ENCODE results near the gene LURAP1L. TPM values are rescaled to one million over a fixed set of nuclear protein-coding genes. Genes with fewer than 3 reads are reported as not detected.
A peak's percentile ranks its signal among the peaks of the same experiment; 100 is the strongest.

Gene LURAP1L
- polyA plus RNA-seq, 3 donors = not detected

- Histone ChIP-seq H3K27ac (ENCODE audit: low read depth in 1 of 2, low read length in 2 of 2) (no peak overlapping the region), H4K20me1 (ENCODE audit: insufficient read depth, low read length) (no peaks in the 10 kb centered on the region), H3K9ac (ENCODE audit: insufficient read depth, low read length, poor library complexity, severe bottlenecking) (peak overlapping the region; percentile 48), H3K4me3 (replicated peaks in 1 of 3; ENCODE audit: low read depth in 2 of 3, low read length in 3 of 3) (peak overlapping the region; percentile 14 to 73 (median 28)), H3K79me2 (ENCODE audit: insufficient read depth, low read length) (no peaks in the 10 kb centered on the region), H3K27me3 (ENCODE audit: control insufficient read depth in 2 of 2, insufficient read depth in 2 of 2, low read length in 2 of 2) (peaks cover 24 to 37% of the 10 kb centered on the region in 2 donors), H3K36me3 (replicated peaks in 1 of 2; ENCODE audit: control insufficient read depth in 1 of 2, insufficient read depth in 2 of 2, low read length in 2 of 2) (no peaks in the 10 kb centered on the region), H3K4me2 (replicated peaks; ENCODE audit: extremely low read depth, low read length, poor library complexity, severe bottlenecking) (peak overlapping the region; percentile 82), H3K4me1 (ENCODE audit: control insufficient read depth in 1 of 2, insufficient read depth in 2 of 2, low read length in 2 of 2) (peaks cover 12 to 16% of the 10 kb centered on the region in 2 donors), H3K9me3 (replicated peaks in 1 of 2; ENCODE audit: control insufficient read depth in 1 of 2, insufficient read depth in 1 of 2, low read length in 2 of 2) (peaks cover 0 to 8% of the 10 kb centered on the region in 2 donors), H2AFZ (ENCODE audit: insufficient read depth, low read depth, low read length, poor library complexity, severe bottlenecking) (peak overlapping the region; percentile 79)
- peaks cover 29 to 45% (median 41%) of the 10 kb centered on the region in 3 donors for H3K27me3 Mint-ChIP-seq (ENCODE audit: low read depth in 3 of 3)
- no peak overlapping the region for H3K27ac Mint-ChIP-seq
- peak overlapping the region; percentile 74 to 93 for H3K4me3 Mint-ChIP-seq
- peaks cover 17% of the 10 kb centered on the region for H3K4me1 Mint-ChIP-seq
- peaks cover 0 to 2% of the 10 kb centered on the region in 2 donors for H3K36me3 Mint-ChIP-seq
- intact Hi-C loops (cut with micrococcal nuclease) = no loop called here
- DNase-seq = no peak
- peaks cover 0 to 7% (median 3%) of the 10 kb centered on the region in 7 donors for H3K9me3 Mint-ChIP-seq
- TF ChIP-seq, protein P1, sequence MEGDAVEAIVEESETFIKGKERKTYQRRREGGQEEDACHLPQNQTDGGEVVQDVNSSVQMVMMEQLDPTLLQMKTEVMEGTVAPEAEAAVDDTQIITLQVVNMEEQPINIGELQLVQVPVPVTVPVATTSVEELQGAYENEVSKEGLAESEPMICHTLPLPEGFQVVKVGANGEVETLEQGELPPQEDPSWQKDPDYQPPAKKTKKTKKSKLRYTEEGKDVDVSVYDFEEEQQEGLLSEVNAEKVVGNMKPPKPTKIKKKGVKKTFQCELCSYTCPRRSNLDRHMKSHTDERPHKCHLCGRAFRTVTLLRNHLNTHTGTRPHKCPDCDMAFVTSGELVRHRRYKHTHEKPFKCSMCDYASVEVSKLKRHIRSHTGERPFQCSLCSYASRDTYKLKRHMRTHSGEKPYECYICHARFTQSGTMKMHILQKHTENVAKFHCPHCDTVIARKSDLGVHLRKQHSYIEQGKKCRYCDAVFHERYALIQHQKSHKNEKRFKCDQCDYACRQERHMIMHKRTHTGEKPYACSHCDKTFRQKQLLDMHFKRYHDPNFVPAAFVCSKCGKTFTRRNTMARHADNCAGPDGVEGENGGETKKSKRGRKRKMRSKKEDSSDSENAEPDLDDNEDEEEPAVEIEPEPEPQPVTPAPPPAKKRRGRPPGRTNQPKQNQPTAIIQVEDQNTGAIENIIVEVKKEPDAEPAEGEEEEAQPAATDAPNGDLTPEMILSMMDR (IDR thresholded peaks at IDR 0.05) = no peak
- WGBS (ENCODE audit: insufficient coverage) = under 1% methylated on average over 37 of the region's 50 CpGs
Measured at GRCh38 chr9:12775679-12776512, 1.1 kb downstream of the LURAP1L start.

DNA sequence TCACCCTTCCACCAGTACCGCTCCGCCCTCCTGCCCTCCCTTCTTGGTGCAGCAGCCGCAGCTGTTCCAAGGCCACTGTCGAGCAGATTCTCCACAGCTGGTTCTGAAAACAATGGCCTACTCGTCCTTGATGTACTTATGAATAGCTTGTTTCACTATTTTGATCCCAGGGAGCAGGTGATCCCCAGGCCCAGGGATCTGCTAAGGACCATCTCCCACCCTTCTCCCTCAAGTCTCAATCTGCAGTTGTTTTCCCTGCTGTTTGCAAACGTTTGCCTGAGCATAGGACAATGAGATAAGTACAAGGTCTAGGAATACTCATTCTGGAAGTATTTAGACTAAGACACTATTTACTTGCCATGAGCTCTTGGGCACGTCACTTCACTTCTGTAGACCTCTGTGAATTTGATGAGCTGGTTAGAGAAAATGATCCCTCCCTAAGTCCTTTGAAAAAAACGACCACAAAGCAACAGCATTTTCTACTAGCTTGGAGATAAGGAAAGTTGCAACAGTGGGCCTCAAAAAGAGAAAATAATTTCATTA lies 1.8 kb downstream of the LURAP1L start:
- H3K36me3 ChIP-seq (replicated peaks in 1 of 2; ENCODE audit: control insufficient read depth in 1 of 2, insufficient read depth in 2 of 2, low read length in 2 of 2) = no peaks in the 10 kb centered on the region
- no peak overlapping the region for H3K27ac ChIP-seq (ENCODE audit: low read depth in 1 of 2, low read length in 2 of 2)
- peaks cover 0 to 8% of the 10 kb centered on the region in 2 donors for H3K9me3 ChIP-seq (replicated peaks in 1 of 2; ENCODE audit: control insufficient read depth in 1 of 2, insufficient read depth in 1 of 2, low read length in 2 of 2)
- Mint-ChIP-seq H3K27me3 (ENCODE audit: low read depth in 3 of 3) (peaks cover 29 to 45% (median 41%) of the 10 kb centered on the region in 3 donors), H3K4me1 (peaks cover 17% of the 10 kb centered on the region), H3K4me3 (peak overlapping the region; percentile 74 to 93), H3K27ac (no peak overlapping the region), H3K36me3 (peaks cover 0 to 2% of the 10 kb centered on the region in 2 donors), H3K9me3 (peaks cover 0 to 7% (median 3%) of the 10 kb centered on the region in 7 donors)
- H4K20me1 ChIP-seq (ENCODE audit: insufficient read depth, low read length) = no peaks in the 10 kb centered on the region
- no peak for DNase-seq
- peak overlapping the region; percentile 82 for H3K4me2 ChIP-seq (replicated peaks; ENCODE audit: extremely low read depth, low read length, poor library complexity, severe bottlenecking)
- H3K79me2 ChIP-seq (ENCODE audit: insufficient read depth, low read length) = no peaks in the 10 kb centered on the region
- TF ChIP-seq, protein P1 (IDR thresholded peaks at IDR 0.05) = no peak
- intact Hi-C loops (cut with micrococcal nuclease) = no loop called here
- H3K4me1 ChIP-seq (ENCODE audit: control insufficient read depth in 1 of 2, insufficient read depth in 2 of 2, low read length in 2 of 2) = peaks cover 12 to 16% of the 10 kb centered on the region in 2 donors
- H3K4me3 ChIP-seq (replicated peaks in 1 of 3; ENCODE audit: low read depth in 2 of 3, low read length in 3 of 3) = peak overlapping the region in 2 of 3 experiments; percentile 28 to 73
- H3K9ac ChIP-seq (ENCODE audit: insufficient read depth, low read length, poor library complexity, severe bottlenecking) = peak overlapping the region; percentile 48
- peak overlapping the region; percentile 79 for H2AFZ ChIP-seq (ENCODE audit: insufficient read depth, low read depth, low read length, poor library complexity, severe bottlenecking)
- peaks cover 24 to 37% of the 10 kb centered on the region in 2 donors for H3K27me3 ChIP-seq (ENCODE audit: control insufficient read depth in 2 of 2, insufficient read depth in 2 of 2, low read length in 2 of 2)
- WGBS (ENCODE audit: insufficient coverage) = 5% methylated on average over 4 of the region's 8 CpGs
